ENCODE data around the gene GJB6.

Gene GJB6

GRCh38 chr13:20227288-20227687 lies 4.8 kb downstream of the GJB6 start:
- DNase-seq (ENCODE audit: low spot score) = no peak

GRCh38 chr13:20222553-20222952 lies 9.6 kb downstream of the GJB6 start:
- no peak for DNase-seq (ENCODE audit: low spot score)

- no peak for DNase-seq (ENCODE audit: low spot score)
Measured at GRCh38 chr13:20221772-20222171, 10.3 kb downstream of the GJB6 start.

GRCh38 chr13:20219577-20219976 lies 12.5 kb downstream of the GJB6 start:
- no peak for DNase-seq (ENCODE audit: low spot score)

- DNase-seq (ENCODE audit: low spot score) = no peak
Measured at GRCh38 chr13:20217168-20217567, 15.0 kb downstream of the GJB6 start.

GRCh38 chr13:20209948-20210347 lies 22.2 kb downstream of the GJB6 start:
- DNase-seq (ENCODE audit: low spot score) = no peak

GRCh38 chr13:20206698-20207235 lies 25.4 kb downstream of the GJB6 start:
- DNase-seq (ENCODE audit: low spot score) = no peak

- no peak for DNase-seq (ENCODE audit: low spot score)
Measured at GRCh38 chr13:20206065-20206697, 25.9 kb downstream of the GJB6 start.

- no peak for DNase-seq (ENCODE audit: low spot score)
Measured at GRCh38 chr13:20198781-20199180, 33.3 kb downstream of the GJB6 start.

GRCh38 chr13:20197361-20197834 lies 34.7 kb downstream of the GJB6 start:
- peak; percentile 36 for DNase-seq (ENCODE audit: low spot score)

GRCh38 chr13:20195801-20196200 lies 36.3 kb downstream of the GJB6 start:
- no peak for DNase-seq (ENCODE audit: low spot score)

- no peak for DNase-seq (ENCODE audit: low spot score)
Measured at GRCh38 chr13:20193907-20194631, 38.0 kb downstream of the GJB6 start.

GRCh38 chr13:20193162-20193906 lies 38.8 kb downstream of the GJB6 start:
- no peak for DNase-seq (ENCODE audit: low spot score)

- DNase-seq (ENCODE audit: low spot score) = no peak
Measured at GRCh38 chr13:20192836-20193161, 39.3 kb downstream of the GJB6 start, which contains the start of gene GJB2. GJB2 (minus strand) TSS chr13:20192938; CDS start chr13:20189581, 3,357 bp downstream.

- no peak for DNase-seq (ENCODE audit: low spot score)
Measured at GRCh38 chr13:20192158-20192835, 39.8 kb downstream of the GJB6 start.

- no peak for DNase-seq (ENCODE audit: low spot score)
Measured at GRCh38 chr13:20191311-20192157, 40.6 kb downstream of the GJB6 start.

- DNase-seq (ENCODE audit: low spot score) = no peak
Measured at GRCh38 chr13:20190481-20191310, 41.4 kb downstream of the GJB6 start.

GRCh38 chr13:20190076-20190475 lies 42.0 kb downstream of the GJB6 start:
- DNase-seq (ENCODE audit: low spot score) = no peak

- no peak for DNase-seq (ENCODE audit: low spot score)
Measured at GRCh38 chr13:20188667-20189553, 43.2 kb downstream of the GJB6 start.
